PC-3 (cell line): ENCODE data around the gene C16orf92. TPM values are rescaled to one million over a fixed set of nuclear protein-coding genes. Genes with fewer than 3 reads are reported as not detected.
A peak's percentile ranks its signal among the peaks of the same experiment; 100 is the strongest.

Experiments used
- ATAC-seq: fragments of 200-7000 bp; cut with Tn5 transposase; 2 replicates; pipeline ENCODE4 v1.9.1; 2020; ENCODE audit warnings: mild to moderate bottlenecking, moderate library complexity
- BruUV-seq: library from RNA; stranded (reverse); fragments of 400-500 nt; replicated peaks from 2 replicates; lab custom pipeline; 2021; lab: Mats Ljungman, UMichigan
- CTCF ChIA-PET: fragments of 300-600 bp; sonication (Branson Sonifier 250); formaldehyde crosslinking; loops from one replicate; lab custom pipeline; 2022; ENCODE audit warnings: antibody characterized with exemption; lab: Charles Lee
- POLR2A ChIA-PET: fragments of 300-600 bp; sonication (Branson Sonifier 250); formaldehyde crosslinking; loops from one replicate; lab custom pipeline; 2022; ENCODE audit warnings: antibody characterized with exemption; ENCODE audit not compliant: unreplicated experiment; lab: Charles Lee
- DNase-seq: peaks from one replicate; pipeline ENCODE4 v3.0.0-alpha.2; 2015
- H2AFZ ChIP-seq: fragments of 300-600 bp; sonication (generic); 2 replicates; pipeline ENCODE4 v1.6.0; 2016; ENCODE audit warnings: antibody characterized with exemption, low read length
- H3F3A ChIP-seq: fragments of 300-600 bp; sonication (generic); one replicate; pipeline ENCODE4 v1.6.0; 2017; ENCODE audit warnings: antibody characterized with exemption, low read length, control low read depth, mild to moderate bottlenecking; ENCODE audit not compliant: unreplicated experiment
- H3K27ac ChIP-seq: fragments of 300-600 bp; sonication (generic); 2 replicates; pipeline ENCODE4 v1.5.1; 2016; ENCODE audit warnings: mild to moderate bottlenecking, low read length
- H3K27me3 ChIP-seq: fragments of 300-600 bp; sonication (generic); 2 replicates; pipeline ENCODE4 v1.6.1; 2016; ENCODE audit warnings: low read length, mixed read lengths
- H3K36me3 ChIP-seq: fragments of 300-600 bp; sonication (generic); 2 replicates; pipeline ENCODE4 v1.6.1; 2016; ENCODE audit warnings: low read depth, mixed run types, low read length, mixed read lengths
- H3K4me1 ChIP-seq: fragments of 300-600 bp; sonication (generic); 2 replicates; pipeline ENCODE4 v1.5.1; 2016; ENCODE audit warnings: low read length; ENCODE audit not compliant: insufficient read depth
- H3K4me2 ChIP-seq: fragments of 300-600 bp; sonication (generic); 2 replicates; pipeline ENCODE4 v1.6.0; 2016; ENCODE audit warnings: low read length
- H3K4me3 ChIP-seq: fragments of 300-600 bp; sonication (generic); 2 replicates; pipeline ENCODE4 v1.5.1; 2016; ENCODE audit warnings: mild to moderate bottlenecking, low read length, mixed read lengths
- H3K79me2 ChIP-seq: fragments of 300-600 bp; sonication (generic); 2 replicates; pipeline ENCODE4 v1.6.1; 2017; ENCODE audit warnings: low read length, mixed read lengths
- H3K9ac ChIP-seq: fragments of 300-600 bp; sonication (generic); 2 replicates; pipeline ENCODE4 v1.6.0; 2016; ENCODE audit warnings: mild to moderate bottlenecking, low read length
- H3K9me2 ChIP-seq: fragments of 300-600 bp; sonication (generic); replicated peaks from 2 replicates; pipeline ENCODE4 v1.6.1; 2016; ENCODE audit warnings: mixed run types, low read length, mixed read lengths
- H3K9me3 ChIP-seq: fragments of 300-600 bp; sonication (generic); 2 replicates; pipeline ENCODE4 v1.6.1; 2016; ENCODE audit warnings: low read length, mixed read lengths
- H4K20me1 ChIP-seq: fragments of 300-600 bp; sonication (generic); 2 replicates; pipeline ENCODE4 v1.6.1; 2016; ENCODE audit warnings: low read length, mixed read lengths
- CTCF ChIP-seq: fragments of 300-600 bp; sonication (generic); conservative IDR thresholded peaks from 2 replicates; pipeline ENCODE4 v1.5.1; 2017; ENCODE audit warnings: antibody characterized with exemption, low read depth, mild to moderate bottlenecking, low read length
- EZH2 ChIP-seq: fragments of 300-600 bp; sonication (generic); IDR thresholded peaks from one replicate; pipeline ENCODE4 v1.6.1; 2017; ENCODE audit warnings: antibody characterized with exemption, mild to moderate bottlenecking, low read length; ENCODE audit not compliant: unreplicated experiment
- EZH2phosphoT487 ChIP-seq: fragments of 300-600 bp; sonication (generic); IDR thresholded peaks from 2 replicates; pipeline ENCODE4 v1.6.1; 2018; ENCODE audit warnings: mild to moderate bottlenecking, antibody characterized with exemption, low read length, borderline replicate concordance
- intact Hi-C: fragments of 100-400 bp; cut with micrococcal nuclease; formaldehyde crosslinking; loops from 2 replicates; pipeline ENCODE4 v1.9.0; 2023
- total RNA-seq: library from RNA; depleted of rRNA; stranded (reverse); fragments of >200 nt; gene quantifications from 2 replicates; pipeline ENCODE4 v1.2.3, GENCODE V29; 2014

Gene C16orf92
- total RNA-seq, 1 experiment from 2014 or later = not detected

DNA sequence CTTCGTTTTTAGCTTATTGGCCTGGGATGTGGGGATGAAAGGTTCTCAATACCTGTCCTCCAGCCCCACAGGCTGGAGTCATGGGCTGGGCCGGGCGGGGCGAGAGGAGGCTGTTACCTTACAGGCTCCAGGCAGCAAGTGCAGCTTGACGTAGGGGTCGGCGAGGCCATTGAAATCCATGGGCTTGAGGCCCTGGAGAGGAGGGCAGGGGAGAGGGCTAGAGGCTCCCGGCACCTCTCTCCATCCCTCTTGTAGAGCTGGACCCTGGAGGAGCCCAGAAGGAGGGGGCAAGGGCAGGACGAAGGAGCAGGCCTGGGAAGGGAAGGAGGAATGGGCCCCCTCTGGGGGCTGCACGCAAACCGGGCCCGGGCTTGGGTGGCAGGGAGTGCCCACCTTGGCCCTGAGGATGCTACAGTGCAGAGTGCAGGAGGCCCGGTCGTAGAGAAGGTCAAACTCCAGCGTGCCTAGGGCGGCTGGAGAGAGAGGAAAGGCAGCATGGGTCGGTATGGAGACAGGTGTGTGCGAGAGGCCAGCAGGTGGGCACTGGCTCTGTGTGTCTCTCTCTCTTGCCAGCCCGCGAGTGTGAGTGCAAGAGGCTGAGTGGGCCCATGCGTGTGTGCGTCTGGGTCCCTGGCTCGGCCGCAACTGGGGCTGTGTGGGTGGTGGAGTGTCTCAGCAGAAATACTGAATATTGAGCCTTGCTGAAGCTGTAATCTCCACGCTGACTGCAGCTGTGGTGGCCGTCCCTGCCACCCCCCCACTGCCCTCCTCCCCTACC is 13.7 kb upstream of the C16orf92 start:
- Histone ChIP-seq H3K9me2 (no peaks in the 10 kb centered on the region), H3K4me3 (no peak overlapping the region), H3K9me3 (no peaks in the 10 kb centered on the region), H4K20me1 (no peaks in the 10 kb centered on the region), H3K36me3 (no peaks in the 10 kb centered on the region), H3K4me2 (no peak overlapping the region), H3F3A (no peaks in the 10 kb centered on the region), H3K4me1 (no peaks in the 10 kb centered on the region), H3K79me2 (no peaks in the 10 kb centered on the region), H3K9ac (no peak overlapping the region), H3K27ac (no peak overlapping the region), H2AFZ (no peak overlapping the region), H3K27me3 (no peaks in the 10 kb centered on the region)
- POLR2A ChIA-PET = interaction anchor here (0.6 kb wide), 1 partner anchor 526 kb away, joined by 4 read pairs; no protein-coding TSS in a partner anchor
- DNase-seq = no peak
- no peak for TF ChIP-seq EZH2
- TF ChIP-seq EZH2phosphoT487 = no peak
- no peak for TF ChIP-seq CTCF
- intact Hi-C loops = no loop called here
- no TSS peak for BruUV-seq
- CTCF ChIA-PET = no interaction called here
- no peak for ATAC-seq

DNA sequence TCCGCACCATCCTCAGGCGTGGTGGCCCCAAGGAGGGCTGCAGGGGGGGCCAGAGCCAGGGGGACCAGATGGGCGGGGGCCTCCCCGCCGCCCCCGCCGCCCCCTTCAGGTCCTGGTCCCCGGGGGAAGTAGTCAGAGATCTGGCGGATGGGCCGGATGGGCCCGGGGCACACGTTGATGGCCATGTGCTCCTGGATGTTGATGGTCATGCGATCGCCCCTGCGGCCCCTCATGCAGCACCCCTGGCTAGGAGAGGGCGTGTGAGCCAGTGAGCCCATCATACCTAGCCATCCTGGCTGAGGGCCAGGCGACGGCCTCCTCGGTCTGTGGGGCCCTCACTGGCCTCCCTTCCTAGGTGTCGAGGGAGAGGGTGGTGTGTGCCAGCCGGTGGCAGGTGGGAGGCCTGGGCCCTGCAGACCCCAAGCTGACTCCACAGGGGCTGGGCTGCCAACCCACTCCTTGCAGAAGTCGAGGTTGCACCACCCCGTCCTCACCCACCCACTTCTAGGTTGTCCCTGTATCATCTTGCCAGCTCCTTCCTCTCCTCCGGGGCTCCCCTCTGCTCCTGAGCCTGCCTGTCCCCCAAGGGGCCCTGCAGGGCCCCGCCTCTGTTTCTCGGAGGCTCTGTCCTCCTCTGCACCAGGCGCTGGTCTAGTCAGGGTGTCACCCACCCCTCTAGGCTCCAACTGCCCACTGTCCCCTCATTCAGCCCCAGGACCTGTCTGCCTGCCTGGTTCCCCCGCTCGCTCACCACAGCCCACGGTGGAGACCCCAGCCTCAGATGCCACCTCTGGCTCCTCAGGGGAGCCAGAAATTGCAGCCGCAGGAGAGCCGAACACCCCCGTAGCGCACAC is 12.8 kb upstream of the C16orf92 start:
- H3K79me2 ChIP-seq = no peaks in the 10 kb centered on the region
- ATAC-seq = no peak
- H3K27me3 ChIP-seq = no peaks in the 10 kb centered on the region
- H3K9me2 ChIP-seq = no peaks in the 10 kb centered on the region
- H3K36me3 ChIP-seq = no peaks in the 10 kb centered on the region
- H3F3A ChIP-seq = no peaks in the 10 kb centered on the region
- no peak for TF ChIP-seq CTCF
- no peak for TF ChIP-seq EZH2
- no peak for TF ChIP-seq EZH2phosphoT487
- ChIA-PET CTCF (no interaction called here), POLR2A (no interaction called here)
- H3K9me3 ChIP-seq = no peaks in the 10 kb centered on the region
- peak overlapping the region; percentile 59 for H3K4me3 ChIP-seq
- H3K4me1 ChIP-seq = no peaks in the 10 kb centered on the region
- no TSS peak for BruUV-seq
- no peaks in the 10 kb centered on the region for H4K20me1 ChIP-seq
- intact Hi-C loops = no loop called here
- peak overlapping the region; percentile 78 for H3K4me2 ChIP-seq
- H2AFZ ChIP-seq = peak overlapping the region; percentile 57; the same call in 1 of the 2 replicates
- no peak overlapping the region for H3K27ac ChIP-seq
- no peak for DNase-seq
- H3K9ac ChIP-seq = no peak overlapping the region
